Measurements from ENCODE around the gene COL18A1.

DNA sequence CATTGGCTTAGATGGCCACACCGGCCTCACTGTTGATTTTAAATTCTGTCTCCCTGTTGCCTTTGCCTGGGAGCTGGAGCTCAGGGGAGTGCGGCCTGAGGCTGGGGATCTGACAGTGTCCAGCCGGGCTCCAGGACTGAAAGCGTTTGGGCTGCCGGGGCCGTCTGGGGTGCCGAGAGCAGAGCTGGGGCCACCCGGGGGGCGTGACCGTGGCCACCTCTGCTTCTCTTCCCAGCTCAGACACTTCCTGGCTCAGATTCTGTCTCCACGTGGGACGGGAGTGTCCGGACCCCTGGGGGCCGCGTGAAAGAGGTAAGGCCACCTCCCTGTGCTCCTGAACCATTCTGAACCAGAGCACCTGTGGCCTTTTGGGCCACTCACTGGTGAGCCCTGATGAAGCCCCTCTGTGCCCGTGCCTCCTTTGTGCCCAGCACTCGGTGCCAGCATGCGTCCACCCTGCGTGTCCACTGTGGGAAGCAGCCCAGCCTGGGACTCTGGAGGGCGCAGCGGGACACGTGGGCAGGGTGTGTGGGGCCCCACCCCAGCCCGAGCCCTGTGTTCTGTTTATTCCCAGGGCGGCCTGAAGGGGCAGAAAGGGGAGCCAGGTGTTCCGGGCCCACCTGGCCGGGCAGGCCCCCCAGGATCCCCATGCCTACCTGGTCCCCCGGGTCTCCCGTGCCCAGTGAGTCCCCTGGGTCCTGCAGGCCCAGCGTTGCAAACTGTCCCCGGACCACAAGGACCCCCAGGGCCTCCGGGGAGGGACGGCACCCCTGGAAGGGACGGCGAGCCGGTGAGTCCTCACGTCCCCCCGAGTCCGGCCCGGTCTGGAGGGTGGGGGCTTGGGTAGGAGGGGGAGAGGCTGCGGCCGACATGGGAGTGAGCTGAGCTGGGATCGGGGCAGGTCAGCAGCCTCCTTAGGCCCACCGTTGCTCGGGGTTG is 72.5 kb downstream of the COL18A1 start:
- TF ChIP-seq CTCF (IDR thresholded peaks at IDR 0.05) (no peak), EZH2 (IDR thresholded peaks at IDR 0.05; ENCODE audit: borderline replicate concordance, insufficient read depth, low read depth, low read length, poor library complexity, severe bottlenecking) (no peak)
